GM23338 (cell line): Measurements from ENCODE around the gene HOXA2. TPM values are rescaled to one million over a fixed set of nuclear protein-coding genes. Genes with fewer than 3 reads are reported as not detected.

ENCODE experiments used
- ATAC-seq: fragments of 200-7000 bp; cut with Tn5 transposase; 3 replicates; pipeline ENCODE4 v1.9.1; 2020
- DNase-seq: peaks from one replicate; pipeline ENCODE4 v3.0.0-alpha.2; 2015; ENCODE audit warnings: low spot score
- H2AFZ ChIP-seq: fragments of 200-600 bp; sonication (generic); 2 replicates; pipeline ENCODE4 v1.8.0; 2016; ENCODE audit warnings: antibody characterized with exemption, mild to moderate bottlenecking, moderate library complexity
- H3F3A ChIP-seq: fragments of 200-600 bp; sonication (generic); replicated peaks from 2 replicates; pipeline ENCODE4 v1.8.0; 2017; ENCODE audit warnings: antibody characterized with exemption, mixed run types, low read depth
- H3K27ac ChIP-seq: fragments of 200-600 bp; sonication (generic); 2 replicates; pipeline ENCODE4 v1.6.1; 2016; ENCODE audit warnings: low read depth
- H3K27me3 ChIP-seq: fragments of 200-600 bp; sonication (generic); 2 replicates; pipeline ENCODE4 v1.8.0; 2016; ENCODE audit warnings: mild to moderate bottlenecking, mixed run types, moderate library complexity; ENCODE audit not compliant: insufficient read depth
- H3K36me3 ChIP-seq: fragments of 200-600 bp; sonication (generic); 2 replicates; pipeline ENCODE4 v1.8.0; 2016; ENCODE audit warnings: mild to moderate bottlenecking; ENCODE audit not compliant: insufficient read depth
- H3K4me1 ChIP-seq: fragments of 200-600 bp; sonication (generic); 2 replicates; pipeline ENCODE4 v1.8.0; 2016; ENCODE audit warnings: mild to moderate bottlenecking, moderate library complexity; ENCODE audit not compliant: insufficient read depth
- H3K4me2 ChIP-seq: fragments of 200-600 bp; sonication (generic); 2 replicates; pipeline ENCODE4 v1.7.1; 2017; ENCODE audit warnings: mixed run types
- H3K4me3 ChIP-seq: fragments of 200-600 bp; sonication (generic); 2 replicates; pipeline ENCODE4 v1.6.1; 2016; ENCODE audit warnings: mixed run types
- H3K79me2 ChIP-seq: fragments of 200-600 bp; sonication (generic); replicated peaks from 2 replicates; pipeline ENCODE4 v1.8.0; 2017; ENCODE audit warnings: mild to moderate bottlenecking; ENCODE audit not compliant: insufficient read depth
- H3K9me2 ChIP-seq: fragments of 200-600 bp; sonication (generic); 2 replicates; pipeline ENCODE4 v1.8.0; 2017; ENCODE audit not compliant: insufficient read depth
- H4K20me1 ChIP-seq: fragments of 200-600 bp; sonication (generic); replicated peaks from 2 replicates; pipeline ENCODE4 v1.8.0; 2017; ENCODE audit warnings: mild to moderate bottlenecking; ENCODE audit not compliant: insufficient read depth
- H3K27ac Mint-ChIP-seq: 2 replicates; pipeline ENCODE4 v1.8.0; 2020; ENCODE audit warnings: inconsistent platforms, mild to moderate bottlenecking, moderate library complexity, mixed read lengths
- H3K27me3 Mint-ChIP-seq: 3 replicates; pipeline ENCODE4 v1.8.0; 2022; ENCODE audit warnings: low read depth, mild to moderate bottlenecking, moderate library complexity, mixed read lengths, inconsistent platforms; ENCODE audit not compliant: insufficient read depth, poor library complexity
- H3K36me3 Mint-ChIP-seq: 3 replicates; pipeline ENCODE4 v1.8.0; 2021; ENCODE audit warnings: low read depth, mild to moderate bottlenecking, inconsistent platforms, moderate library complexity, mixed read lengths
- H3K4me1 Mint-ChIP-seq: 3 replicates; pipeline ENCODE4 v1.8.0; 2020; ENCODE audit warnings: mild to moderate bottlenecking, inconsistent platforms, mixed read lengths
- H3K4me3 Mint-ChIP-seq: 3 replicates; pipeline ENCODE4 v1.8.0; 2021; ENCODE audit warnings: moderate library complexity, mild to moderate bottlenecking, inconsistent platforms, mixed read lengths
- H3K9me3 Mint-ChIP-seq: 3 replicates; pipeline ENCODE4 v1.8.0; 2020; ENCODE audit warnings: moderate library complexity, mild to moderate bottlenecking, inconsistent platforms, mixed read lengths
- CREB1 ChIP-seq: fragments of 250-450 bp; sonication (Bioruptor Pico); IDR thresholded peaks from 2 replicates; pipeline ENCODE4 v1.5.0; 2020; ENCODE audit warnings: low read depth, mild to moderate bottlenecking, moderate library complexity
- CTCF ChIP-seq, 2 experiments: fragments of 200-600 bp in 1 of 2; sonication (generic) in 1 of 2; conservative IDR thresholded peaks; 2 replicates each; pipeline versions ENCODE4 v1.5.1 to v1.6.1; 2016 to 2017; ENCODE audit warnings: antibody characterized with exemption in 2 of 2, low read depth in 2 of 2, mild to moderate bottlenecking in 2 of 2, moderate library complexity in 1 of 2
- ETS1 ChIP-seq: IDR thresholded peaks from 2 replicates; pipeline ENCODE4 v1.6.1; 2016; ENCODE audit warnings: antibody characterized with exemption
- EZH2 ChIP-seq: fragments of 200-600 bp; sonication (generic); IDR thresholded peaks from one replicate; pipeline ENCODE4 v1.8.0; 2017; ENCODE audit warnings: antibody characterized with exemption, mild to moderate bottlenecking, low read depth; ENCODE audit not compliant: unreplicated experiment
- EZH2phosphoT487 ChIP-seq: fragments of 200-600 bp; sonication (generic); IDR thresholded peaks from one replicate; pipeline ENCODE4 v1.8.1; 2018; ENCODE audit warnings: antibody characterized with exemption; ENCODE audit not compliant: unreplicated experiment
- JUNB ChIP-seq: IDR thresholded peaks from one replicate; pipeline ENCODE4 v1.6.1; 2016; ENCODE audit warnings: antibody characterized with exemption; ENCODE audit not compliant: unreplicated experiment
- NANOG ChIP-seq: IDR thresholded peaks from 2 replicates; pipeline ENCODE4 v1.6.1; 2016; ENCODE audit warnings: antibody characterized with exemption, borderline replicate concordance
- POLR2AphosphoS5 ChIP-seq: IDR thresholded peaks from 2 replicates; pipeline ENCODE4 v1.6.1; 2016; ENCODE audit warnings: antibody characterized with exemption, low read depth
- STAT1 ChIP-seq: IDR thresholded peaks from one replicate; pipeline ENCODE4 v1.6.1; 2016; ENCODE audit warnings: antibody characterized with exemption; ENCODE audit not compliant: unreplicated experiment
- ZNF114 ChIP-seq: fragments of 250-450 bp; sonication (Bioruptor Pico); IDR thresholded peaks from 2 replicates; pipeline ENCODE4 v1.5.0; 2020; ENCODE audit warnings: mild to moderate bottlenecking, moderate library complexity
- ZNF331 ChIP-seq: fragments of 250-450 bp; sonication (Bioruptor Pico); IDR thresholded peaks from 2 replicates; pipeline ENCODE4 v1.5.0; 2020; ENCODE audit warnings: low read depth, mild to moderate bottlenecking, moderate library complexity
- polyA plus RNA-seq: library from polyadenylated mRNA; unstranded; fragments of >200 nt; fragmentation: Nextera tagmentation; extraction: Ambion mirVana; gene quantifications from 2 replicates; pipeline ENCODE4 v1.2.1, GENCODE V29; 2016
- total RNA-seq: library from RNA; depleted of rRNA; stranded (reverse); fragments of >200 nt; shearing (Covaris generic); gene quantifications from 2 replicates; pipeline ENCODE4 v1.2.3, GENCODE V29; 2014
- TF ChIP-seq, protein P1 (sequence below): IDR thresholded peaks from one replicate; pipeline ENCODE4 v1.6.1; 2018; ENCODE audit warnings: antibody characterized with exemption; ENCODE audit not compliant: unreplicated experiment
- TF ChIP-seq, protein P2 (sequence below): fragments of 250-450 bp; sonication (Bioruptor Pico); IDR thresholded peaks from 2 replicates; pipeline ENCODE4 v1.5.0; 2020; ENCODE audit warnings: mild to moderate bottlenecking, moderate library complexity

The HOXA2 gene
- total and polyA plus RNA-seq, 2 experiments from 2014 or later: not detected

DNA sequence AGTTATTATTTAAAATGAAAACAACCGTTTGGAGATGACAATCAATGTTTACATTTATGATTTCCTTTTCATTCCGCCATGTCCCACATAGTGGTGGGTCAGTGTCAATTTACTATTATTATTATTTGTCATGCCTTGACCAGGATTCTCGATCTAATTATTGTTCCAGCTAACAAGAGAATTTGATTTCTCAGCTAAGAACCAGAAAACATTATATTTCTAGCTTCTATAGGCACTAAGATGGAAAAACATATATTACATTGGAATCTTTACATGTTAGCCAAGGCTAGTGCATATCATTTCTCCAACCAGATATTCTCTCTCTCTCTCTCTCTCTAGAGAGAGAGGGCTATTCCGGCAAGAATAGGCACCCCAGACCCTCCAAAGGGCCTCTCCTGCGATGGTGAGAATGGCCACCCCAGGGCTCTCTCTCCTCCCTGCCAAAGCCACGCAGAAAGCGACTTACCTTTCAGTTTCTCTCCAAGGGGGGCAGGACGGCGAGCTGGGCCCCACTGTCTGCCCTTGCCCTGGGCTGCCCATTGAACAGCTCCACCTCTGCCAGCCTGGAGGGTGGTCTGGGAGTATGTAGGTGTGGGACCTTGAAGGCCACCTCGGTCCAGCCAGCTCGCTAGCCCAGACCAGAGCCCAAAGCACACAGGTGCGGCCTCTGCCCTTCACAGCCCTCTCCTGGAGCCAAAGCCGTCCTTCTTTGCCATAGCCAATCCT, 47.5 kb upstream of the HOXA2 start:
- Histone ChIP-seq H3K4me2 (peak overlapping the region; percentile 74), H3K9me2 (no peaks in the 10 kb centered on the region), H2AFZ (no peak overlapping the region), H4K20me1 (peaks cover 46% of the 10 kb centered on the region), H3K36me3 (no peaks in the 10 kb centered on the region), H3F3A (peaks cover 43% of the 10 kb centered on the region), H3K4me1 (peaks cover 20% of the 10 kb centered on the region), H3K79me2 (no peaks in the 10 kb centered on the region), H3K27me3 (peaks cover 100% of the 10 kb centered on the region), H3K27ac (no peak overlapping the region), H3K4me3 (peak overlapping the region; percentile 43; the same call in 1 of the 2 replicates)
- H3K4me3 Mint-ChIP-seq: peak overlapping the region; percentile 44; the same call in 2 of the 3 replicates
- peaks cover 18% of the 10 kb centered on the region for H3K4me1 Mint-ChIP-seq
- TF ChIP-seq NANOG (no peak), CREB1 (CRISPR knock-in tag) (no peak), ZNF331 (CRISPR knock-in tag) (no peak), CTCF (conservative IDR thresholded peaks at IDR 0.05; ENCODE audit: low read depth in 2 of 2) (no peak), ETS1 (no peak), EZH2phosphoT487 (no peak), STAT1 (no peak), POLR2AphosphoS5 (no peak), EZH2 (no peak), JUNB (no peak), ZNF114 (no peak)
- TF ChIP-seq, protein P1, sequence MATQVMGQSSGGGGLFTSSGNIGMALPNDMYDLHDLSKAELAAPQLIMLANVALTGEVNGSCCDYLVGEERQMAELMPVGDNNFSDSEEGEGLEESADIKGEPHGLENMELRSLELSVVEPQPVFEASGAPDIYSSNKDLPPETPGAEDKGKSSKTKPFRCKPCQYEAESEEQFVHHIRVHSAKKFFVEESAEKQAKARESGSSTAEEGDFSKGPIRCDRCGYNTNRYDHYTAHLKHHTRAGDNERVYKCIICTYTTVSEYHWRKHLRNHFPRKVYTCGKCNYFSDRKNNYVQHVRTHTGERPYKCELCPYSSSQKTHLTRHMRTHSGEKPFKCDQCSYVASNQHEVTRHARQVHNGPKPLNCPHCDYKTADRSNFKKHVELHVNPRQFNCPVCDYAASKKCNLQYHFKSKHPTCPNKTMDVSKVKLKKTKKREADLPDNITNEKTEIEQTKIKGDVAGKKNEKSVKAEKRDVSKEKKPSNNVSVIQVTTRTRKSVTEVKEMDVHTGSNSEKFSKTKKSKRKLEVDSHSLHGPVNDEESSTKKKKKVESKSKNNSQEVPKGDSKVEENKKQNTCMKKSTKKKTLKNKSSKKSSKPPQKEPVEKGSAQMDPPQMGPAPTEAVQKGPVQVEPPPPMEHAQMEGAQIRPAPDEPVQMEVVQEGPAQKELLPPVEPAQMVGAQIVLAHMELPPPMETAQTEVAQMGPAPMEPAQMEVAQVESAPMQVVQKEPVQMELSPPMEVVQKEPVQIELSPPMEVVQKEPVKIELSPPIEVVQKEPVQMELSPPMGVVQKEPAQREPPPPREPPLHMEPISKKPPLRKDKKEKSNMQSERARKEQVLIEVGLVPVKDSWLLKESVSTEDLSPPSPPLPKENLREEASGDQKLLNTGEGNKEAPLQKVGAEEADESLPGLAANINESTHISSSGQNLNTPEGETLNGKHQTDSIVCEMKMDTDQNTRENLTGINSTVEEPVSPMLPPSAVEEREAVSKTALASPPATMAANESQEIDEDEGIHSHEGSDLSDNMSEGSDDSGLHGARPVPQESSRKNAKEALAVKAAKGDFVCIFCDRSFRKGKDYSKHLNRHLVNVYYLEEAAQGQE: no peak
- TF ChIP-seq, protein P2, sequence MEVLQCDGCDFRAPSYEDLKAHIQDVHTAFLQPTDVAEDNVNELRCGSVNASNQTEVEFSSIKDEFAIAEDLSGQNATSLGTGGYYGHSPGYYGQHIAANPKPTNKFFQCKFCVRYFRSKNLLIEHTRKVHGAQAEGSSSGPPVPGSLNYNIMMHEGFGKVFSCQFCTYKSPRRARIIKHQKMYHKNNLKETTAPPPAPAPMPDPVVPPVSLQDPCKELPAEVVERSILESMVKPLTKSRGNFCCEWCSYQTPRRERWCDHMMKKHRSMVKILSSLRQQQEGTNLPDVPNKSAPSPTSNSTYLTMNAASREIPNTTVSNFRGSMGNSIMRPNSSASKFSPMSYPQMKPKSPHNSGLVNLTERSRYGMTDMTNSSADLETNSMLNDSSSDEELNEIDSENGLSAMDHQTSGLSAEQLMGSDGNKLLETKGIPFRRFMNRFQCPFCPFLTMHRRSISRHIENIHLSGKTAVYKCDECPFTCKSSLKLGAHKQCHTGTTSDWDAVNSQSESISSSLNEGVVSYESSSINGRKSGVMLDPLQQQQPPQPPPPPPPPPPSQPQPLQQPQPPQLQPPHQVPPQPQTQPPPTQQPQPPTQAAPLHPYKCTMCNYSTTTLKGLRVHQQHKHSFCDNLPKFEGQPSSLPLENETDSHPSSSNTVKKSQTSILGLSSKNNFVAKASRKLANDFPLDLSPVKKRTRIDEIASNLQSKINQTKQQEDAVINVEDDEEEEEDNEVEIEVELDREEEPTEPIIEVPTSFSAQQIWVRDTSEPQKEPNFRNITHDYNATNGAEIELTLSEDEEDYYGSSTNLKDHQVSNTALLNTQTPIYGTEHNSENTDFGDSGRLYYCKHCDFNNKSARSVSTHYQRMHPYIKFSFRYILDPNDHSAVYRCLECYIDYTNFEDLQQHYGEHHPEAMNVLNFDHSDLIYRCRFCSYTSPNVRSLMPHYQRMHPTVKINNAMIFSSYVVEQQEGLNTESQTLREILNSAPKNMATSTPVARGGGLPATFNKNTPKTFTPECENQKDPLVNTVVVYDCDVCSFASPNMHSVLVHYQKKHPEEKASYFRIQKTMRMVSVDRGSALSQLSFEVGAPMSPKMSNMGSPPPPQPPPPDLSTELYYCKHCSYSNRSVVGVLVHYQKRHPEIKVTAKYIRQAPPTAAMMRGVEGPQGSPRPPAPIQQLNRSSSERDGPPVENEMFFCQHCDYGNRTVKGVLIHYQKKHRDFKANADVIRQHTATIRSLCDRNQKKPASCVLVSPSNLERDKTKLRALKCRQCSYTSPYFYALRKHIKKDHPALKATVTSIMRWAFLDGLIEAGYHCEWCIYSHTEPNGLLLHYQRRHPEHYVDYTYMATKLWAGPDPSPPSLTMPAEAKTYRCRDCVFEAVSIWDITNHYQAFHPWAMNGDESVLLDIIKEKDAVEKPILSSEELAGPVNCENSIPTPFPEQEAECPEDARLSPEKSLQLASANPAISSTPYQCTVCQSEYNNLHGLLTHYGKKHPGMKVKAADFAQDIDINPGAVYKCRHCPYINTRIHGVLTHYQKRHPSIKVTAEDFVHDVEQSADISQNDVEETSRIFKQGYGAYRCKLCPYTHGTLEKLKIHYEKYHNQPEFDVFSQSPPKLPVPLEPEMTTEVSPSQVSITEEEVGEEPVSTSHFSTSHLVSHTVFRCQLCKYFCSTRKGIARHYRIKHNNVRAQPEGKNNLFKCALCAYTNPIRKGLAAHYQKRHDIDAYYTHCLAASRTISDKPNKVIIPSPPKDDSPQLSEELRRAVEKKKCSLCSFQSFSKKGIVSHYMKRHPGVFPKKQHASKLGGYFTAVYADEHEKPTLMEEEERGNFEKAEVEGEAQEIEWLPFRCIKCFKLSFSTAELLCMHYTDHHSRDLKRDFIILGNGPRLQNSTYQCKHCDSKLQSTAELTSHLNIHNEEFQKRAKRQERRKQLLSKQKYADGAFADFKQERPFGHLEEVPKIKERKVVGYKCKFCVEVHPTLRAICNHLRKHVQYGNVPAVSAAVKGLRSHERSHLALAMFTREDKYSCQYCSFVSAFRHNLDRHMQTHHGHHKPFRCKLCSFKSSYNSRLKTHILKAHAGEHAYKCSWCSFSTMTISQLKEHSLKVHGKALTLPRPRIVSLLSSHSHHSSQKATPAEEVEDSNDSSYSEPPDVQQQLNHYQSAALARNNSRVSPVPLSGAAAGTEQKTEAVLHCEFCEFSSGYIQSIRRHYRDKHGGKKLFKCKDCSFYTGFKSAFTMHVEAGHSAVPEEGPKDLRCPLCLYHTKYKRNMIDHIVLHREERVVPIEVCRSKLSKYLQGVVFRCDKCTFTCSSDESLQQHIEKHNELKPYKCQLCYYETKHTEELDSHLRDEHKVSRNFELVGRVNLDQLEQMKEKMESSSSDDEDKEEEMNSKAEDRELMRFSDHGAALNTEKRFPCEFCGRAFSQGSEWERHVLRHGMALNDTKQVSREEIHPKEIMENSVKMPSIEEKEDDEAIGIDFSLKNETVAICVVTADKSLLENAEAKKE (CRISPR knock-in tag): no peak
- DNase-seq (no peak), ATAC-seq (no peak)
- H3K9me3 Mint-ChIP-seq: peaks cover 22% of the 10 kb centered on the region
- no peak overlapping the region for H3K27ac Mint-ChIP-seq
- peaks cover 100% of the 10 kb centered on the region for H3K27me3 Mint-ChIP-seq
- no peaks in the 10 kb centered on the region; the same call in 2 of the 3 replicates for H3K36me3 Mint-ChIP-seq
